HG02678 (cell line): ENCODE results near the gene RAP1GAP.

Experiments
- ATAC-seq: cut with Tn5 transposase; IDR thresholded peaks from one replicate; pipeline ENCODE4 v1.9.1; 2021; ENCODE audit warnings: mild to moderate bottlenecking, moderate library complexity; ENCODE audit not compliant: unreplicated experiment

Gene RAP1GAP

GRCh38 chr1:21596628-21597027 lies 72.5 kb downstream of the RAP1GAP start:
- ATAC-seq: no peak

- no peak for ATAC-seq
Observed at GRCh38 chr1:21596174-21596573, 73.0 kb downstream of the RAP1GAP start.

GRCh38 chr1:21594935-21595897 lies 73.9 kb downstream of the RAP1GAP start:
- no peak for ATAC-seq

- ATAC-seq: no peak
Observed at GRCh38 chr1:21594501-21594900, 74.7 kb downstream of the RAP1GAP start.

GRCh38 chr1:21593231-21593630 lies 75.9 kb downstream of the RAP1GAP start:
- ATAC-seq: no peak

- ATAC-seq: no peak
Observed at GRCh38 chr1:21592086-21592865, 76.9 kb downstream of the RAP1GAP start.

- no peak for ATAC-seq
Observed at GRCh38 chr1:21590934-21591333, 78.2 kb downstream of the RAP1GAP start.

- no peak for ATAC-seq
Observed at GRCh38 chr1:21590126-21590880, 78.9 kb downstream of the RAP1GAP start.

- no peak for ATAC-seq
Observed at GRCh38 chr1:21589618-21590017, 79.5 kb downstream of the RAP1GAP start.

- no peak for ATAC-seq
Observed at GRCh38 chr1:21587602-21587953, 81.6 kb downstream of the RAP1GAP start.

GRCh38 chr1:21586846-21587601 lies 82.1 kb downstream of the RAP1GAP start:
- ATAC-seq: no peak

- no peak for ATAC-seq
Observed at GRCh38 chr1:21586222-21586621, 82.9 kb downstream of the RAP1GAP start.

GRCh38 chr1:21585037-21585436 lies 84.1 kb downstream of the RAP1GAP start:
- ATAC-seq: no peak

- ATAC-seq: no peak
Observed at GRCh38 chr1:21584096-21584495, 85.1 kb downstream of the RAP1GAP start.

- no peak for ATAC-seq
Observed at GRCh38 chr1:21579791-21580190, 89.4 kb downstream of the RAP1GAP start.

- no peak for ATAC-seq
Observed at GRCh38 chr1:21577933-21578332, 91.2 kb downstream of the RAP1GAP start.

- ATAC-seq: no peak
Observed at GRCh38 chr1:21577324-21577723, 91.8 kb downstream of the RAP1GAP start.

- ATAC-seq: no peak
Observed at GRCh38 chr1:21576798-21577187, 92.4 kb downstream of the RAP1GAP start.

- ATAC-seq: no peak
Observed at GRCh38 chr1:21576031-21576797, 92.9 kb downstream of the RAP1GAP start.
